ENCODE data around the gene SMO.

GRCh38 chr7:129160161-129160905 is 28.1 kb upstream of the SMO start:
- TF ChIP-seq CTCF (IDR thresholded peaks at IDR 0.05) (no peak), EZH2 (IDR thresholded peaks at IDR 0.05) (no peak)

All from neural progenitor cell (in vitro differentiated cells).